NCI-H2081 treated with DMSO at 0.1 percent for 48 hours (cell line): Measurements from ENCODE around the gene IRF7.
A peak's percentile ranks its signal among the peaks of the same experiment; 100 is the strongest.

Experiments used
- DNase-seq: peaks from one replicate; lab custom pipeline; 2025; lab: John Stamatoyannopoulos, UW

The IRF7 gene

GRCh38 chr11:620935-621814, 5.4 kb upstream of the IRF7 start:
- no peak for DNase-seq

GRCh38 chr11:620201-620600, 4.5 kb upstream of the IRF7 start:
- no peak for DNase-seq

GRCh38 chr11:619628-620050, 3.9 kb upstream of the IRF7 start:
- DNase-seq = no peak

- no peak for DNase-seq
Measured at GRCh38 chr11:618856-619627, 3.3 kb upstream of the IRF7 start.

GRCh38 chr11:617912-618682, 2.3 kb upstream of the IRF7 start:
- DNase-seq = no peak

- no peak for DNase-seq
Measured at GRCh38 chr11:617199-617911, 1.6 kb upstream of the IRF7 start.

- no peak for DNase-seq
Measured at GRCh38 chr11:616320-617198, 809 bp upstream of the IRF7 start.

GRCh38 chr11:614623-615503, 887 bp downstream of the IRF7 start:
- no peak for DNase-seq

- no peak for DNase-seq
Measured at GRCh38 chr11:614021-614622, 1.6 kb downstream of the IRF7 start.

GRCh38 chr11:613369-613968, 2.3 kb downstream of the IRF7 start:
- peak; percentile 7 for DNase-seq

- DNase-seq = no peak
Measured at GRCh38 chr11:612961-613300, 2.8 kb downstream of the IRF7 start.

GRCh38 chr11:612201-612960, 3.4 kb downstream of the IRF7 start:
- no peak for DNase-seq

GRCh38 chr11:611001-611996, 4.5 kb downstream of the IRF7 start:
- no peak for DNase-seq

GRCh38 chr11:610146-610801, 5.5 kb downstream of the IRF7 start:
- DNase-seq = no peak

- DNase-seq = no peak
Measured at GRCh38 chr11:609341-609811, 6.4 kb downstream of the IRF7 start.

- no peak for DNase-seq
Measured at GRCh38 chr11:608791-609251, 6.9 kb downstream of the IRF7 start.
